Ovary (tissue), 9 donors: ENCODE data around the gene ADAMTS8. TPM values are rescaled to one million over a fixed set of nuclear protein-coding genes. Genes with fewer than 3 reads are reported as not detected.

Experiments used
- DNase-seq, 5 donors: peaks; one replicate each; pipeline ENCODE4 v3.0.0-alpha.2; 2019 to 2020
- H3K27ac ChIP-seq, 2 donors: fragments of 200-600 bp; one replicate each; pipeline versions ENCODE4 v1.5.1 to v1.8.0; 2019 to 2022
- H3K27me3 ChIP-seq: fragments of 200-600 bp; one replicate; pipeline ENCODE4 v1.8.0; 2022
- H3K36me3 ChIP-seq: fragments of 200-600 bp; sonication (generic); one replicate; pipeline ENCODE4 v1.5.1; 2019
- H3K4me1 ChIP-seq: one replicate; pipeline ENCODE4 v1.8.1; 2013; ENCODE audit warnings: mild to moderate bottlenecking, moderate library complexity; ENCODE audit not compliant: insufficient read depth
- H3K4me3 ChIP-seq: fragments of 200-600 bp; sonication (generic); one replicate; pipeline ENCODE4 v1.5.1; 2017
- H3K9me3 ChIP-seq, 2 donors: fragments of 200-600 bp in 1 of 2; sonication (generic) in 1 of 2; one replicate each; pipeline versions ENCODE4 v1.5.1 to v1.8.1; 2013 to 2019; ENCODE audit warnings: mild to moderate bottlenecking in 1 of 2, moderate library complexity in 1 of 2
- CTCF ChIP-seq, 3 donors: fragments of 450-650 bp in 2 of 3; fragments of 200-600 bp in 1 of 3; IDR thresholded peaks; one replicate each; pipeline versions ENCODE4 v1.5.1 to v1.8.0; 2016 to 2022; ENCODE audit warnings: antibody characterized with exemption in 3 of 3, mild to moderate bottlenecking in 1 of 3
- EP300 ChIP-seq: sonication (generic); formaldehyde crosslinking; IDR thresholded peaks from one replicate; pipeline ENCODE4 v1.6.1; 2017; ENCODE audit warnings: antibody characterized with exemption
- POLR2A ChIP-seq: fragments of 450-650 bp; IDR thresholded peaks from one replicate; pipeline ENCODE4 v1.6.1; 2017; ENCODE audit warnings: antibody characterized with exemption, mild to moderate bottlenecking, moderate library complexity
- WGBS, 3 donors: extraction: QIAGEN DNeasy Blood & Tissue Kit in 1 of 3; methylation state at CpG; one replicate each; pipeline versions ENCODE4 v1.1.5 to v1.1.7; 2013 to 2017; 5-methylcytosine and 5-hydroxymethylcytosine counted together
- intact Hi-C, 4 donors: fragments of 100-400 bp; cut with DNase I; formaldehyde crosslinking; loops; one replicate each; pipeline versions ENCODE4 v1.11.0 to v1.15.1; 2022 to 2023
- polyA plus RNA-seq, 2 donors: library from polyadenylated mRNA; stranded (reverse); fragments of 200-250 nt in 1 of 2; fragments of 350-450 nt in 1 of 2; fragmentation: Illumina TruSeq in 1 of 2; extraction: RNeasy Lipid Tissue Mini Kit (QIAGEN cat#74804) in 1 of 2; gene quantifications; one replicate each; pipeline ENCODE4 v1.2.3, GENCODE V29; 2013 to 2014
- total RNA-seq, 7 donors: library from RNA; depleted of rRNA in 2 of 7; stranded (reverse); fragments of >200 nt in 2 of 7; fragmentation: NEBNext Ultra II Directional in 3 of 7; extraction: Animal tissue kit (Norgen Biotek cat#: 25700) in 3 of 7; gene quantifications; one replicate each; pipeline versions ENCODE4 v1.1.0 to v1.2.4, GENCODE V29; 2016 to 2023
- donor health status: DM: no; HTN: no; CAD: no; lungs with moderate emphysema.
- donor health status: DM: no; HTN: no; CAD: no.
- donor health status: Bipolar disorder and iron deficiency.
- donor health status: DM: yes; HTN: yes; CAD: no.
- donor health status: DM: no; HTN: no; CAD: no.
- donor health status: DM: yes; HTN: yes; CAD: no.

The ADAMTS8 gene
- total and polyA plus RNA-seq, 9 donors: 0.24 to 2.1 (median 1.1) TPM

GRCh38 chr11:130421697-130422096 lies 6.7 kb downstream of the ADAMTS8 start:
- no peaks in the 10 kb centered on the region for H3K9me3 ChIP-seq
- H3K4me3 ChIP-seq: no peak overlapping the region
- intact Hi-C loops: loop anchor here in 1 of 4 donors (10.0 kb wide), 1 partner anchor 217 kb away; no protein-coding TSS in a partner anchor
- H3K36me3 ChIP-seq: no peaks in the 10 kb centered on the region
- WGBS, 3 donors: 93 to 98% (median 96%) methylated on average over 8 of the region's 8 CpGs
- no peak for TF ChIP-seq EP300
- no peak for TF ChIP-seq POLR2A
- TF ChIP-seq CTCF (IDR thresholded peaks at IDR 0.05): no peak
- no peak overlapping the region for H3K27ac ChIP-seq
- DNase-seq: no peak
- no peaks in the 10 kb centered on the region for H3K27me3 ChIP-seq
- peaks cover 4% of the 10 kb centered on the region for H3K4me1 ChIP-seq

GRCh38 chr11:130421199-130421585 lies 7.2 kb downstream of the ADAMTS8 start:
- no peaks in the 10 kb centered on the region for H3K9me3 ChIP-seq
- peaks cover 4% of the 10 kb centered on the region for H3K4me1 ChIP-seq
- 81 to 89% (median 86%) methylated on average over 7 of the region's 7 CpGs for WGBS, 3 donors
- H3K27me3 ChIP-seq: no peaks in the 10 kb centered on the region
- DNase-seq: no peak
- intact Hi-C loops: loop anchor here in 1 of 4 donors (10.0 kb wide), 1 partner anchor 216 kb away; no protein-coding TSS in a partner anchor
- H3K4me3 ChIP-seq: no peak overlapping the region
- H3K36me3 ChIP-seq: no peaks in the 10 kb centered on the region
- TF ChIP-seq POLR2A (no peak), EP300 (no peak), CTCF (IDR thresholded peaks at IDR 0.05) (no peak)
- H3K27ac ChIP-seq: no peak overlapping the region

- H3K4me3 ChIP-seq: no peak overlapping the region
- no peak for TF ChIP-seq CTCF (IDR thresholded peaks at IDR 0.05)
- no peak for TF ChIP-seq EP300
- TF ChIP-seq POLR2A: no peak
- H3K9me3 ChIP-seq: no peaks in the 10 kb centered on the region
- H3K36me3 ChIP-seq: no peaks in the 10 kb centered on the region
- WGBS, 3 donors: 46 to 59% (median 51%) methylated on average over 14 of the region's 14 CpGs
- no peak overlapping the region for H3K27ac ChIP-seq
- no peak for DNase-seq
- no peaks in the 10 kb centered on the region for H3K27me3 ChIP-seq
- intact Hi-C loops: loop anchor here in 1 of 4 donors (10.0 kb wide), 1 partner anchor 216 kb away; no protein-coding TSS in a partner anchor
- peaks cover 4% of the 10 kb centered on the region for H3K4me1 ChIP-seq
These were observed 7.8 kb downstream of the ADAMTS8 start for GRCh38 chr11:130420478-130421198.

- Histone ChIP-seq H3K27me3 (no peaks in the 10 kb centered on the region), H3K4me1 (peaks cover 4% of the 10 kb centered on the region), H3K4me3 (no peak overlapping the region), H3K36me3 (no peaks in the 10 kb centered on the region), H3K9me3 (no peaks in the 10 kb centered on the region), H3K27ac (no peak overlapping the region)
- WGBS, 3 donors: 39 to 48% (median 42%) methylated on average over 12 of the region's 12 CpGs
- no peak for DNase-seq
- no peak for TF ChIP-seq EP300
- TF ChIP-seq POLR2A: no peak
- no peak for TF ChIP-seq CTCF (IDR thresholded peaks at IDR 0.05)
- intact Hi-C loops: loop anchor here in 1 of 4 donors (10.0 kb wide), 1 partner anchor 204 kb away; no protein-coding TSS in a partner anchor
These were observed 9.7 kb downstream of the ADAMTS8 start for GRCh38 chr11:130418756-130419155.
